ENCODE results near the gene TMEM151B. TPM values are rescaled to one million over a fixed set of nuclear protein-coding genes. Genes with fewer than 3 reads are reported as not detected.
"Not testable (repeated sequence)": the region's sequence is repeated elsewhere in the genome, so short reads cannot be mapped to it uniquely, and the experiment has no call there.

TMEM151B gene
- total RNA-seq, 2 donors from 2014 or later = 0.11 to 2.6 TPM

GRCh38 chr6:44312901-44313788, 42.9 kb downstream of the TMEM151B start, which contains the start of gene AARS2:
TSS of gene AARS2 (minus strand) at chr6:44313347. CDS start at chr6:44313323, 24 bp downstream.
- peaks cover 31% of the 10 kb centered on the region for H3K36me3 ChIP-seq
- no peaks in the 10 kb centered on the region for H3K27me3 ChIP-seq
- peaks cover 0 to 14% of the 10 kb centered on the region in 2 donors for H3K4me1 ChIP-seq
- peak; percentile 97 to 98 for TF ChIP-seq CTCF (IDR thresholded peaks at IDR 0.05)
- peak; percentile 80 for DNase-seq (ENCODE audit: low spot score)
- H3K27ac ChIP-seq = peak within 1 kb of the TSS; percentile 68 to 77
- peak within 1 kb of the TSS; percentile 87 to 98 for H3K4me3 ChIP-seq
- no peaks in the 10 kb centered on the region for H3K9me3 ChIP-seq

- Histone ChIP-seq H3K4me1 (peaks cover 0 to 14% of the 10 kb centered on the region in 2 donors), H3K36me3 (peaks cover 18% of the 10 kb centered on the region)
- H3K9me3 ChIP-seq; H3K4me3 ChIP-seq; DNase-seq (ENCODE audit: low spot score); H3K27ac ChIP-seq; H3K27me3 ChIP-seq: not testable (repeated sequence)
Observed at GRCh38 chr6:44314657-44315056, 44.4 kb downstream of the TMEM151B start.

GRCh38 chr6:44315516-44315915, 45.3 kb downstream of the TMEM151B start:
- no peak overlapping the region for H3K27ac ChIP-seq
- no peak for TF ChIP-seq CTCF (IDR thresholded peaks at IDR 0.05)
- no peaks in the 10 kb centered on the region for H3K9me3 ChIP-seq

GRCh38 chr6:44315951-44316350, 45.7 kb downstream of the TMEM151B start:
- H3K27me3 ChIP-seq = no peaks in the 10 kb centered on the region
- H3K4me3 ChIP-seq = no peak overlapping the region
- no peak overlapping the region for H3K27ac ChIP-seq
- TF ChIP-seq CTCF (IDR thresholded peaks at IDR 0.05) = no peak
- H3K36me3 ChIP-seq = peaks cover 5% of the 10 kb centered on the region
- H3K9me3 ChIP-seq = no peaks in the 10 kb centered on the region
- peaks cover 0 to 14% of the 10 kb centered on the region in 2 donors for H3K4me1 ChIP-seq
- DNase-seq (ENCODE audit: low spot score) = no peak

More at GRCh38 chr6:44315516-44315915, 45.3 kb downstream of the TMEM151B start:
- DNase-seq (ENCODE audit: low spot score) = no peak
- Histone ChIP-seq H3K4me1 (peaks cover 0 to 14% of the 10 kb centered on the region in 2 donors), H3K27me3 (no peaks in the 10 kb centered on the region), H3K36me3 (peaks cover 10% of the 10 kb centered on the region), H3K4me3 (no peak overlapping the region)

- no peaks in the 10 kb centered on the region for H3K27me3 ChIP-seq
Observed at GRCh38 chr6:44316481-44316880, 46.2 kb downstream of the TMEM151B start.

GRCh38 chr6:44317136-44317631, 46.9 kb downstream of the TMEM151B start:
- H3K27me3 ChIP-seq; H3K4me1 ChIP-seq; H3K4me3 ChIP-seq; H3K36me3 ChIP-seq; H3K27ac ChIP-seq; DNase-seq (ENCODE audit: low spot score); H3K9me3 ChIP-seq: not testable (repeated sequence)

More at GRCh38 chr6:44316481-44316880, 46.2 kb downstream of the TMEM151B start:
- H3K4me1 ChIP-seq = peaks cover 0 to 12% of the 10 kb centered on the region in 2 donors
- no peaks in the 10 kb centered on the region for H3K9me3 ChIP-seq
- no peak for DNase-seq (ENCODE audit: low spot score)
- no peak for TF ChIP-seq CTCF (IDR thresholded peaks at IDR 0.05)
- H3K4me3 ChIP-seq = no peak overlapping the region
- no peak overlapping the region for H3K27ac ChIP-seq
- H3K36me3 ChIP-seq = peaks cover under 1% of the 10 kb centered on the region

Data from right atrium auricular region (tissue), 2 donors.